Measurements from ENCODE around the gene TYSND1.
"Not testable (repeated sequence)": the region's sequence is repeated elsewhere in the genome, so short reads cannot be mapped to it uniquely, and the experiment has no call there.

The TYSND1 gene

GRCh38 chr10:70132098-70133029 lies 14.1 kb downstream of the TYSND1 start, which contains the start of gene AIFM2:
TSS of gene AIFM2 (minus strand) at chr10:70132825. CDS start at chr10:70124084, 8,741 bp downstream.
- peak; percentile 70 for DNase-seq

DNA sequence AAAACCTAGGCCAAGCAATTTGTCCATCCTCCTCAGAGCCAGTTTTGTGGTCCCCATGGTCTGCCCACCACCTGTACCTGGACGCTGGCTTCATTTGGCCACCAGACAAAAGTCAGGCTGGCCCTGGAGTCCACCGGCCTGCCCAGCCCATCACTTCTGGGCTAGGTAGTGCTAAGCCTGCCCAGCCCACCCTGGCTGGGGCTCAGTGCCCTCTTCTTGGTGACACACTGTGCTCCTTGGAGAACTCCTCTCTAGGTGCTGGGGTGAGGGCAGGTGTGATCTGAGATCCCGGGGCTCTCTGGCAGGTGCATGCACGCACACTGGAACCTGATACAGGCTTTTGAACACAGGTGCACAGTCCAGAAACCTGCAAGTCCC lies 15.0 kb downstream of the TYSND1 start:
- DNase-seq: no peak

- DNase-seq: peak; percentile 54
Measured at GRCh38 chr10:70130878-70131559, 15.5 kb downstream of the TYSND1 start.

- no peak for DNase-seq
Measured at GRCh38 chr10:70126700-70127395, 19.7 kb downstream of the TYSND1 start.

DNA sequence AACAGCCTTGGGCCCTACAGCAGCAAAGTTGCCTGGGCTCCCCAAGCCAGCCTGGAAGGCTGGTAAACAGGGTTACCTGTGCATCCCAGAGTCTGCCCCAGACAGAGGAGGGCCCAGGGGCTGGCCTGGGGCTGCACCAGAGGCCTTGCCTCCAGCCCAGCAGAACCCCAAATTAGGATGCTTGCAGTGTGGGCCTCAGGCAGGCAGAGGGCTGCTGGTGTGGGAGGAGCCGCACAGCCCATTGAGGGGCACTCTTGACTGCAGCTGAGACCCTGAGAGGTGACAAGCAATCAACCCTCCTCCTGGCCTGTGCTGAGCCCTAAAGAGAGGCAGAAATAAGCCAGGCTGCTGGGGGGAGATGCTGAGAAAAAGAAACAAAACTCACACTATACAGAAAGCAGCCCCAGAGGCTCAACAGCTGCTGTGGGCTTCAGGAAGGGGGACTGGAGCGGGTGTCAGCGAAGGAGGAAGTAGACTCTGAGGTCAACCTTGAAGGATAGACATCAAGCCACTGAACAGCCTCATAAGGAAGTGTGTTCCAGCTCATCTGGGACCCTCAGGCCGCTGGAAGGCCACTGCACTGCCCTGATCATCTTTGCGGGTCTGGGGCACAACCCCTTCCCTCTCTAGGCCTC lies 20.5 kb downstream of the TYSND1 start:
- DNase-seq: no peak

DNA sequence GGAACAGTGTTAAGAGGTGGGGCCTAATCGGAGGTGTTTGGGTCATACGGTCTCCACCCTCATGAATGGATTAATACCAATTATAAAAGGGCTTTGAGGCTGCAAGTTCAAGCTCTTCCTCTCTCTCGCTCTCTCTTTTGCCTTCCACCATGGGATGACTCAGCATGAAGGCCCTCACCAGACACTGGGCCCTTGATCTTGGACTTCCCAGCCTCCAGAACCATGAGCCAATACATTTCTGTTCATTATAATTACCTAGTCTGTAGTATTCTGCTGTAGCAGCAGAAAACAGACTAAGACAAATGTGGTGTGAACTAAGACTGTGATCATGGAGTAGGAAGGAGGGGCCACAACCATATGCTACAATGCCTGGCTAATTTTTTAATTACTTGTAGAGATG lies 21.6 kb downstream of the TYSND1 start:
- no peak for DNase-seq

- no peak for DNase-seq
Measured at GRCh38 chr10:70124415-70124814, 22.1 kb downstream of the TYSND1 start.

GRCh38 chr10:70123817-70124216 lies 22.7 kb downstream of the TYSND1 start:
- no peak for DNase-seq

- DNase-seq: not testable (repeated sequence)
Measured at GRCh38 chr10:70123166-70123565, 23.3 kb downstream of the TYSND1 start.

- DNase-seq: no peak
Measured at GRCh38 chr10:70122742-70123141, 23.8 kb downstream of the TYSND1 start.

- DNase-seq: no peak
Measured at GRCh38 chr10:70121281-70121949, 25.1 kb downstream of the TYSND1 start.

GRCh38 chr10:70120417-70120816 lies 26.1 kb downstream of the TYSND1 start:
- DNase-seq: no peak

DNA sequence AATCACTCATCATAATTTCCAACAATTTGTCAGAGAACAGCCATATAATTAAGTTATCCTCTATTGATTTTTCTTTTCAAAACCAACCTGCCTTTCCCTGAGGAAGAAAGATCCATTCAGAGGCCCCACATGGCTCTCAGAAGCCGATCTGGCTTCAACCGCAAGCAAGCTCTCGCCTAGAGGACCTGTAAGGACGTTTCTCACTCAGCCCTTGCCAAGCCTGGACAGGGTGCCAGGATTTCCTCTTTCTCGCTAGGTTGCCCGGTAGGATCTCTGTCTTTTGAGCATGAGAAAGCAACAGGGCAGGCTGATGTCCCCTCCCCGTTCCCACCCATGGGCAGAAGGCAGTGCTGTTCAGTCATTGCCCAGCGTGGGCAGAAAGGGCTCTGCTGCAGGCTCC lies 26.9 kb downstream of the TYSND1 start:
- DNase-seq: no peak

- DNase-seq: no peak
Measured at GRCh38 chr10:70119197-70119596, 27.3 kb downstream of the TYSND1 start.

DNA sequence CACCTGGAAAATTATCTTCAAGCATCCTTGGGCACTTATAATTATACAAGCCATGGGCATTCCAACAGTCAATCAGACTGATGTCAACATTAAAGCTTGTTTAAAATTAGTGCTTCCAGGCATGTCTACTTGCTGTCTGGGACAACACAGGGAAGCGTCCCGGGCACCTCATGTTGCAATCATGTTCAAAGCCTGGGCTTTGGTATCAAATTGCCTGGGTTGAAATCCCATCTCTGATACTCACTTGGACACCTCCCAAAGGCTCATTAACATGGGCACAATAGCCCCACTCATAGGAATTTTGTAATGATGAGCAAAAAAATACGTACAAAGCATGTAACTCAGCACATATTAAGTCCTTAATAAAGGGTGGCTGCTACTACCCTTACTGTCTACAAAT lies 28.3 kb downstream of the TYSND1 start:
- no peak for DNase-seq

GRCh38 chr10:70117646-70118045 lies 28.9 kb downstream of the TYSND1 start:
- no peak for DNase-seq

DNA sequence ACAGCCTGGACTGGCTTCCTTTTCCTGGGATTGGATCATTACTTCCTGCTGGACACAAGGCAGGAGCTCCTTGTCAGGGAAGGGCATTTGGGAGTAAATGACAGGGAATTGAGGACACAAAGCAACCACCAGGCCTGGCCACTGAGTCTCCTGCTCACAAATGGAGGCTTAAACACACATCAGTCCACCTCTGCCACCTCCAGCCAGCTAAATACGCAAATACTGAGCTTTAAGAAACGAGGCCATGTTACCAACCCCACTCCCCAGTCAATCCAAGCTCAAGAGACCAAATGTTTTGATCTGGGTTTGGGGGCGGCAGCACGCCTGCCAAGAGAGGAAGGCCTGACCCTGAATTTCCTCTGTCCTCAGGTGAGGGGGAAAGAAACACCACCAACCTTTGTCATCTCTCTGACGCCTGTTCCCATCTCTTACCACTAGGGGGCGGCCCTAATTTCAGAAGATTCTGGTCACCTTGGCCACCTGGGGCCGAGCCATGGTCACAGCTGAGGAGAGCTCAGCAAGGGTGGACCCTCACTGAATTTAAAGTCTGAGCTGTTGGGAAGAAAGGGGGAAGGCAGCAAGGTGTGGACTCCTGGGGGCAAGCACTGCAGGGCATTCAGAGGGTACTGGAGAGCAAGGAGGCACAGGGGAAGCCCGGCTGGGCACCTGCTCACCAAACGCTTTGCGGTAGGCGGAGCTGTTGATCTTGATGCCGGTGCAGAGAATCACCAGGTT lies 30.4 kb downstream of the TYSND1 start:
- DNase-seq: no peak

DNA sequence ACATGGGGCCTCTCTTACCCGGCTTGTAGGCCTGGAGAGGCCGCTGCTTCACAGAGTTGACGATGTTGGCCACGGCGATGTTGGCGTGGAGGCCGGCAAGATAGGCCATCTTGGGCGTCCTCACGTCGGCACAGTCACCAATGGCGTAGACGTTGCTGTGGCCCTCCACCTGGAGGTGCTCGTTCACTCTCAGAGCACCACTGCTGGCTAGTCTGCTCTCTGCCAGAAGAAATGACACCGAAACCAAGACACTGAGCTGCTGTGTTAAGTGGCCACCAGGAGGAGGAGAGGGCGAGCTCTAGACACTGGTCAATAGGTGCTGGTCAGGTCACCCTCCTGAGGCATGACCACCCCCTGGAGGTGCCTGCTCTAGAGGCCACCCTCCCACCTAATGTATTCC lies 31.6 kb downstream of the TYSND1 start:
- no peak for DNase-seq

DNA sequence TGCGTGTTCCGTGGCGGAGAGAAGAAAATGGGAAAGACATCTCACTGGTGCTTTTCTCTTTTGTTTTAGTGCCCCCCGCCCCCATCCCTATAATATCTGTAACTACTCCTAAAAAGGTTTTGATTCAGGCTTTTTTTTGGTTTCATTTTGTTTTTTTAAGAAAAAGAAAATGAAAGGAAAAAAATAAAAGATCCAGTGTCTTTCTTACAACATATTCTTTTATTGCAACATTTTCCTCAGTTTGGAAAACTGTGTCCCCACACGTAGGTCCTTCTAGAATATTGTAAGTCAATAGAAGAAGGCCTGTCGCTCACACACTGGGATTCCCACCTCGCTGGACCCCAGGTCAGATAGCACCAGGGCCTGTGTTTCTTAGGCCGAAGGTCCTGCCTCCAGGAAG lies 34.4 kb downstream of the TYSND1 start:
- DNase-seq: no peak

DNA sequence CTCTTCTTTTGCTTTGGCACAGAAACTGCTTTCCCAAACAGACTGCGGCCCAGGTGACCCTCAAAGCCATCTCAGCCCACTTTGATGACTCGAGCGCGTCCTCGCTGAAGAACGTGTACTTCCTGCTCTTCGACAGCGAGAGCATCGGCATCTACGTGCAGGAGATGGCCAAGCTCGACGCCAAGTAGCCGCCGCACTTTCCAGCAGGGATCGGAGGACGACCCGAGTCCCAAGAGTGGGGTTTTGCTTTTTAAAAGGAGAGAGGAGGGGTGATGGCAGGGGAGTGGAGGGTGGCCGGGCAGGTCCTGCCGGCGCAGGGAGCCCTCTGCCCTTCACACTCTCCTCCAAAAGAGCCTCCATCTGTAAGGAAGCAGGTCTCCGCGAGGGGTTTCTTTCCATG lies 35.0 kb downstream of the TYSND1 start:
- no peak for DNase-seq

GRCh38 chr10:70109064-70109729 lies 37.3 kb downstream of the TYSND1 start:
- DNase-seq: no peak

Data from HCEC 1CT (cell line).